ENCODE data around the gene RPP14.

Gene RPP14

GRCh38 chr3:58359621-58360020, 53.6 kb downstream of the RPP14 start:
- DNase-seq = no peak

GRCh38 chr3:58361866-58362265, 55.8 kb downstream of the RPP14 start:
- no peak for DNase-seq

- no peak for DNase-seq
These were observed 60.7 kb downstream of the RPP14 start for GRCh38 chr3:58366699-58367098.

GRCh38 chr3:58369038-58369437, 63.0 kb downstream of the RPP14 start:
- DNase-seq = no peak

Measured in HCEC 1CT (cell line).